GM23338 (cell line): ENCODE data around the gene TAS2R3.

Experiments
- CREB1 ChIP-seq: fragments of 250-450 bp; sonication (Bioruptor Pico); IDR thresholded peaks from 2 replicates; pipeline ENCODE4 v1.5.0; 2020; ENCODE audit warnings: low read depth, mild to moderate bottlenecking, moderate library complexity
- CTCF ChIP-seq, 2 experiments: fragments of 200-600 bp in 1 of 2; sonication (generic) in 1 of 2; conservative IDR thresholded peaks; 2 replicates each; pipeline versions ENCODE4 v1.5.1 to v1.6.1; 2016 to 2017; ENCODE audit warnings: antibody characterized with exemption in 2 of 2, low read depth in 2 of 2, mild to moderate bottlenecking in 2 of 2, moderate library complexity in 1 of 2
- EZH2phosphoT487 ChIP-seq: fragments of 200-600 bp; sonication (generic); IDR thresholded peaks from one replicate; pipeline ENCODE4 v1.8.1; 2018; ENCODE audit warnings: antibody characterized with exemption; ENCODE audit not compliant: unreplicated experiment
- JUNB ChIP-seq: IDR thresholded peaks from one replicate; pipeline ENCODE4 v1.6.1; 2016; ENCODE audit warnings: antibody characterized with exemption; ENCODE audit not compliant: unreplicated experiment
- POLR2AphosphoS5 ChIP-seq: IDR thresholded peaks from 2 replicates; pipeline ENCODE4 v1.6.1; 2016; ENCODE audit warnings: antibody characterized with exemption, low read depth
- ZNF331 ChIP-seq: fragments of 250-450 bp; sonication (Bioruptor Pico); IDR thresholded peaks from 2 replicates; pipeline ENCODE4 v1.5.0; 2020; ENCODE audit warnings: low read depth, mild to moderate bottlenecking, moderate library complexity
- TF ChIP-seq, protein P1 (sequence below): IDR thresholded peaks from 2 replicates; pipeline ENCODE4 v1.6.1; 2016; ENCODE audit warnings: antibody characterized with exemption

- TF ChIP-seq CTCF (conservative IDR thresholded peaks at IDR 0.05; ENCODE audit: low read depth in 2 of 2) (no peak), EZH2phosphoT487 (no peak), POLR2AphosphoS5 (no peak), JUNB (no peak), CREB1 (CRISPR knock-in tag) (no peak), ZNF331 (CRISPR knock-in tag) (no peak)
- TF ChIP-seq, protein P1, sequence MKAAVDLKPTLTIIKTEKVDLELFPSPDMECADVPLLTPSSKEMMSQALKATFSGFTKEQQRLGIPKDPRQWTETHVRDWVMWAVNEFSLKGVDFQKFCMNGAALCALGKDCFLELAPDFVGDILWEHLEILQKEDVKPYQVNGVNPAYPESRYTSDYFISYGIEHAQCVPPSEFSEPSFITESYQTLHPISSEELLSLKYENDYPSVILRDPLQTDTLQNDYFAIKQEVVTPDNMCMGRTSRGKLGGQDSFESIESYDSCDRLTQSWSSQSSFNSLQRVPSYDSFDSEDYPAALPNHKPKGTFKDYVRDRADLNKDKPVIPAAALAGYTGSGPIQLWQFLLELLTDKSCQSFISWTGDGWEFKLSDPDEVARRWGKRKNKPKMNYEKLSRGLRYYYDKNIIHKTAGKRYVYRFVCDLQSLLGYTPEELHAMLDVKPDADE = no peak
These were observed 24.4 kb downstream of the TAS2R3 start for GRCh38 chr7:141788296-141788695.
